ENCODE measurements around the gene SMAD1. TPM values are rescaled to one million over a fixed set of nuclear protein-coding genes. Genes with fewer than 3 reads are reported as not detected.
A peak's percentile ranks its signal among the peaks of the same experiment; 100 is the strongest.

Gene SMAD1
- total and polyA plus RNA-seq, 2 donors (not counting 1 experiment from before 2014, with no cell fraction given) = 13.0 to 25.1 TPM

DNA sequence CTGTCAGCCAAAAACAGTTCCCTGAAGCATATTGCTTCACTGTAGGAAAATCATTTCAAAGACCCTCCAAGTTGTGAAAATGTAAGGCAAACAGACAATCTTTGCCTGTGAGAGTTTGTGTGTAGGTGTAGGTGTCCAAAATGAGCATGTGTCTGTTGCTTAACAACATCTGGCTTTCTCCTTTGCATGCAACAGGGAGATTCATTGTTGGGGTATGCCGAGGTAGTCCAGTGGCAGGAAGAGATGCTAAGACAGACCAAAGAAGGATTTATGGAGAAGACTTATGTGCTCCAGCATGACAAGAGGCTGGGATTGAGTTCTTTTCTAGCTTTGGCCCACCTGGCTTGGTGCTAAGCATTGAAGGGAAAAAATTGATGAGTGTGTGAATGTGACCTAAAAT lies 29.8 kb upstream of the SMAD1 start:
- no peak for TF ChIP-seq EZH2 (IDR thresholded peaks at IDR 0.05; ENCODE audit: low read length, missing control alignments)
- TF ChIP-seq, protein P1, sequence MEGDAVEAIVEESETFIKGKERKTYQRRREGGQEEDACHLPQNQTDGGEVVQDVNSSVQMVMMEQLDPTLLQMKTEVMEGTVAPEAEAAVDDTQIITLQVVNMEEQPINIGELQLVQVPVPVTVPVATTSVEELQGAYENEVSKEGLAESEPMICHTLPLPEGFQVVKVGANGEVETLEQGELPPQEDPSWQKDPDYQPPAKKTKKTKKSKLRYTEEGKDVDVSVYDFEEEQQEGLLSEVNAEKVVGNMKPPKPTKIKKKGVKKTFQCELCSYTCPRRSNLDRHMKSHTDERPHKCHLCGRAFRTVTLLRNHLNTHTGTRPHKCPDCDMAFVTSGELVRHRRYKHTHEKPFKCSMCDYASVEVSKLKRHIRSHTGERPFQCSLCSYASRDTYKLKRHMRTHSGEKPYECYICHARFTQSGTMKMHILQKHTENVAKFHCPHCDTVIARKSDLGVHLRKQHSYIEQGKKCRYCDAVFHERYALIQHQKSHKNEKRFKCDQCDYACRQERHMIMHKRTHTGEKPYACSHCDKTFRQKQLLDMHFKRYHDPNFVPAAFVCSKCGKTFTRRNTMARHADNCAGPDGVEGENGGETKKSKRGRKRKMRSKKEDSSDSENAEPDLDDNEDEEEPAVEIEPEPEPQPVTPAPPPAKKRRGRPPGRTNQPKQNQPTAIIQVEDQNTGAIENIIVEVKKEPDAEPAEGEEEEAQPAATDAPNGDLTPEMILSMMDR (conservative IDR thresholded peaks at IDR 0.05 in 1 of 2, IDR thresholded peaks at IDR 0.05 in 1 of 2; ENCODE audit: low read depth in 1 of 2, low read length in 2 of 2) = no peak
- no peak overlapping the region for H3K4me2 ChIP-seq (ENCODE audit: extremely low read depth, insufficient read depth, low read length)
- H3K27ac ChIP-seq (ENCODE audit: insufficient read depth, low read length) = no peak overlapping the region
- no peak overlapping the region for H2AFZ ChIP-seq (ENCODE audit: low read length)
- no peaks in the 10 kb centered on the region for H3K4me1 ChIP-seq (ENCODE audit: control insufficient read depth, extremely low read depth, insufficient read depth, low read length)
- peak in 1 of 2 donors; percentile 10 for DNase-seq (ENCODE audit: low read depth in 2 of 2)
- H3K27me3 ChIP-seq (ENCODE audit: control insufficient read depth, insufficient read depth, low read length) = peaks cover 2% of the 10 kb centered on the region
- no peaks in the 10 kb centered on the region for H3K9me3 ChIP-seq (ENCODE audit: control insufficient read depth, insufficient read depth, low read depth, low read length)
- no peak overlapping the region for H3K4me3 ChIP-seq (replicated peaks in 1 of 4; ENCODE audit: control extremely low read depth in 1 of 4, insufficient read depth in 1 of 4, low read depth in 3 of 4, low read length in 4 of 4)
- no peaks in the 10 kb centered on the region for H4K20me1 ChIP-seq (ENCODE audit: control insufficient read depth, extremely low read depth, insufficient read depth, low read length)
- no peak overlapping the region for H3K9ac ChIP-seq (ENCODE audit: insufficient read depth, low read length)
- H3K36me3 ChIP-seq (ENCODE audit: control insufficient read depth, insufficient read depth, low read length) = no peaks in the 10 kb centered on the region
- no peaks in the 10 kb centered on the region for H3K79me2 ChIP-seq (ENCODE audit: control insufficient read depth, insufficient read depth, low read length)

DNA sequence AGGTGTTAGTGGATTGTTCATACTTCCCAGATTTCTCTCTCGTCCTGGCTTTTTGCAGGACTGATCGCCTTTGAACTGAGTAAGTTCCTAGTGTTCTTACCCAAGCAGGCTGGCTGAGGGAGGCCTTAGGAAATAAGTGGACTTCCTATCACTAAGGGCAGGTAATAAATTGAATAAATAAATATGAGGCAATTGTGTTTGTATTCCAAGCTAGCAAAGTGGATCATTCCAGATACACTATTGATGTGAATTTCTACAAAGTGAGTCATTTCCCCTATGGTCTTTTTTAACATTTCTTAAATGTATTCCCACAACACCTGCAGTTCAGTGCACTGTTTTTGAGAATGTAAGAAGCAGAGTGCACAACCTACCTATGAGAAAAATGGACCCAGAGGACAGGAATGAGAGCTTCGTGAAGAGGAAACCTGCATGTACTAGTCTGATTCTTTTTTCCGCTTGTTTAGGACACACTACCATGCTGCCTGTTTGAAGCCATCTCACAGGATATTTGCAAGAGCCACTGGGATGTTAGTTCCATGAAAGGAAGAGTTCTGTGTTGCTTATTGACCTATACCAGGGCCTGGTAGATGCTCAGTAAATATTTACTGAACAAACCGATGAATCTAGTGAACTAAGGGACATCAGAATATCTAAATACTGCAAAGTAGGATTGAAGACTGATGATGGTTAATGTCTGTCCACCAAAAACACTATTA lies 29.0 kb upstream of the SMAD1 start:
- Histone ChIP-seq H3K4me2 (ENCODE audit: extremely low read depth, insufficient read depth, low read length) (no peak overlapping the region), H3K4me1 (ENCODE audit: control insufficient read depth, extremely low read depth, insufficient read depth, low read length) (no peaks in the 10 kb centered on the region), H4K20me1 (ENCODE audit: control insufficient read depth, extremely low read depth, insufficient read depth, low read length) (no peaks in the 10 kb centered on the region), H3K9ac (ENCODE audit: insufficient read depth, low read length) (no peak overlapping the region), H3K27me3 (ENCODE audit: control insufficient read depth, insufficient read depth, low read length) (peaks cover 2% of the 10 kb centered on the region), H2AFZ (ENCODE audit: low read length) (no peak overlapping the region), H3K27ac (ENCODE audit: insufficient read depth, low read length) (no peak overlapping the region), H3K79me2 (ENCODE audit: control insufficient read depth, insufficient read depth, low read length) (no peaks in the 10 kb centered on the region), H3K4me3 (replicated peaks in 1 of 4; ENCODE audit: control extremely low read depth in 1 of 4, insufficient read depth in 1 of 4, low read depth in 3 of 4, low read length in 4 of 4) (no peak overlapping the region), H3K36me3 (ENCODE audit: control insufficient read depth, insufficient read depth, low read length) (no peaks in the 10 kb centered on the region), H3K9me3 (ENCODE audit: control insufficient read depth, insufficient read depth, low read depth, low read length) (no peaks in the 10 kb centered on the region)
- peak in 1 of 2 donors; percentile 1 for DNase-seq (ENCODE audit: low read depth in 2 of 2)
- TF ChIP-seq, protein P1 (conservative IDR thresholded peaks at IDR 0.05 in 1 of 2, IDR thresholded peaks at IDR 0.05 in 1 of 2; ENCODE audit: low read depth in 1 of 2, low read length in 2 of 2) = no peak
- no peak for TF ChIP-seq EZH2 (IDR thresholded peaks at IDR 0.05; ENCODE audit: low read length, missing control alignments)

DNA sequence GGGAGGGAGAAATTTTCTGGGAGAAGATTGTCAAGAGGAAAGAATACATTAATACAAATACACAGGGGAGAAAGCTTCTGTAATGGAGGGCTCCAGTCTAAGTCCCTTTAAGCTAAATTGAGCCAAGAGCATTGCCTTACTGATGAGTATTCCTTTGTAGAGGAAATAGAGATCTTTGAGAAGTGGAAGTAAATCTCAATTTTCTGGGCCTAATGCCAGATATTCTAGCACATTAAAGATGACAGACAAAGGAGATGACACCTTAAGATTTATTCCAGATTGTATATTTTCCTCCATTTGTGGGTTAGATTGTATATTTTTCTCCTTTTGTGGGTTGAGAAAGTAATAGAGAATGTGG lies 28.5 kb upstream of the SMAD1 start:
- Histone ChIP-seq H3K4me2 (ENCODE audit: extremely low read depth, insufficient read depth, low read length) (no peak overlapping the region), H3K4me3 (replicated peaks in 1 of 4; ENCODE audit: control extremely low read depth in 1 of 4, insufficient read depth in 1 of 4, low read depth in 3 of 4, low read length in 4 of 4) (no peak overlapping the region), H3K4me1 (ENCODE audit: control insufficient read depth, extremely low read depth, insufficient read depth, low read length) (no peaks in the 10 kb centered on the region), H3K9ac (ENCODE audit: insufficient read depth, low read length) (no peak overlapping the region), H2AFZ (ENCODE audit: low read length) (no peak overlapping the region), H3K79me2 (ENCODE audit: control insufficient read depth, insufficient read depth, low read length) (no peaks in the 10 kb centered on the region), H3K36me3 (ENCODE audit: control insufficient read depth, insufficient read depth, low read length) (no peaks in the 10 kb centered on the region), H4K20me1 (ENCODE audit: control insufficient read depth, extremely low read depth, insufficient read depth, low read length) (no peaks in the 10 kb centered on the region), H3K27ac (ENCODE audit: insufficient read depth, low read length) (no peak overlapping the region), H3K27me3 (ENCODE audit: control insufficient read depth, insufficient read depth, low read length) (peaks cover 2% of the 10 kb centered on the region), H3K9me3 (ENCODE audit: control insufficient read depth, insufficient read depth, low read depth, low read length) (no peaks in the 10 kb centered on the region)
- TF ChIP-seq EZH2 (IDR thresholded peaks at IDR 0.05; ENCODE audit: low read length, missing control alignments) = no peak
- TF ChIP-seq, protein P1 (conservative IDR thresholded peaks at IDR 0.05 in 1 of 2, IDR thresholded peaks at IDR 0.05 in 1 of 2; ENCODE audit: low read depth in 1 of 2, low read length in 2 of 2) = no peak
- DNase-seq (ENCODE audit: low read depth in 2 of 2) = no peak
